Measurements from ENCODE around the gene ATP6V0B.

The ATP6V0B gene

GRCh38 chr1:43946236-43947060 lies 28.3 kb upstream of the ATP6V0B start, which contains the start of gene IPO13:
IPO13 (plus strand) TSS chr1:43946950; CDS start chr1:43947601, 651 bp downstream.
- DNase-seq = peak; percentile 95

GRCh38 chr1:43947061-43947873 lies 27.5 kb upstream of the ATP6V0B start:
- no peak for DNase-seq

GRCh38 chr1:43947874-43948437 lies 26.8 kb upstream of the ATP6V0B start:
- no peak for DNase-seq

- no peak for DNase-seq
Measured at GRCh38 chr1:43949678-43950077, 25.1 kb upstream of the ATP6V0B start.

GRCh38 chr1:43951021-43951985 lies 23.5 kb upstream of the ATP6V0B start:
- no peak for DNase-seq

- no peak for DNase-seq
Measured at GRCh38 chr1:43952731-43953346, 21.9 kb upstream of the ATP6V0B start.

GRCh38 chr1:43953361-43953760 lies 21.4 kb upstream of the ATP6V0B start:
- no peak for DNase-seq

- DNase-seq = no peak
Measured at GRCh38 chr1:43954036-43954435, 20.7 kb upstream of the ATP6V0B start.

- no peak for DNase-seq
Measured at GRCh38 chr1:43956234-43956633, 18.5 kb upstream of the ATP6V0B start.

- no peak for DNase-seq
Measured at GRCh38 chr1:43957407-43958040, 17.2 kb upstream of the ATP6V0B start.

GRCh38 chr1:43958351-43959255 lies 16.2 kb upstream of the ATP6V0B start:
- no peak for DNase-seq

- DNase-seq = no peak
Measured at GRCh38 chr1:43960798-43961197, 14.0 kb upstream of the ATP6V0B start.

GRCh38 chr1:43961692-43962091 lies 13.1 kb upstream of the ATP6V0B start:
- DNase-seq = no peak

- DNase-seq = no peak
Measured at GRCh38 chr1:43962324-43962723, 12.4 kb upstream of the ATP6V0B start.

- no peak for DNase-seq
Measured at GRCh38 chr1:43963006-43963405, 11.8 kb upstream of the ATP6V0B start.

- no peak for DNase-seq
Measured at GRCh38 chr1:43963890-43964289, 10.9 kb upstream of the ATP6V0B start.

- DNase-seq = no peak
Measured at GRCh38 chr1:43965316-43965715, 9.4 kb upstream of the ATP6V0B start.

GRCh38 chr1:43968348-43968948 lies 6.3 kb upstream of the ATP6V0B start:
- DNase-seq = peak; percentile 30

- no peak for DNase-seq
Measured at GRCh38 chr1:43969416-43969745, 5.4 kb upstream of the ATP6V0B start.
